ENCODE data around the gene MACROD2. TPM values are rescaled to one million over a fixed set of nuclear protein-coding genes. Genes with fewer than 3 reads are reported as not detected.

MACROD2 gene
- total RNA-seq, 1 experiment from 2014 or later, result 1.6 TPM

DNA sequence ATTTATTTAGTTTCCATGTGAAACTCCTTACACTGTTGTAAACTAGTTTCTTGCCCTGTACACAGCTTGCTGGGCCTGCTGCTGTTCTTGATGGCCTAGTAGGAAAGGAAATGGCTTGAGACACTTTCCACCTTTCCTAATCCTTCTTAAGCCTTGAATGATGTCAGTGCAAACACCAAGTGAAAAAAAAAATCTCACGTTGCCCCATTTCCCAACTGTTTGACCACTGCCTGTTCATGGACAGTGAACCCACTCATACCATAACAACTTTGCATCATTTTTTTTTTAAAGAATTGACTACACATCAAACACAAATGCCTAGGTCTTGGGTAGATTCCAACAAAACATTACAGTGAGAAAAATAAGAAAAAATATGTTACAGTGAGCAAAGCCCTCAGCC is 995.7 kb downstream of the MACROD2 start:
- no peak overlapping the region for H3K18ac ChIP-seq (ENCODE audit: insufficient read length, low read depth, low read length)
- Mint-ChIP-seq H3K4me3 (no peak overlapping the region), H3K4me1 (no peaks in the 10 kb centered on the region), H3K27ac (no peak overlapping the region), H3K9me3 (peaks cover 0 to 4% of the 10 kb centered on the region in 2 experiments; a peak in 1 of 5 replicates), H3K27me3 (ENCODE audit: low read depth) (no peaks in the 10 kb centered on the region), H3K36me3 (ENCODE audit: insufficient read depth in 1 of 3, low read depth in 3 of 3) (peaks cover 0 to 5% (median 0%) of the 10 kb centered on the region in 3 experiments; a peak in 3 of 7 replicates)
- H3K14ac ChIP-seq (ENCODE audit: insufficient read depth, low read length), result no peak overlapping the region
- no peak overlapping the region for H3K4ac ChIP-seq (ENCODE audit: low read depth, low read length)
- no peak overlapping the region for H2BK15ac ChIP-seq (ENCODE audit: low read depth, low read length)
- H4K8ac ChIP-seq (replicated peaks; ENCODE audit: insufficient read length, low read depth, low read length), result no peak overlapping the region
- H2AFZ ChIP-seq (ENCODE audit: low read length), result no peak overlapping the region
- no peak overlapping the region for H3K27ac ChIP-seq (ENCODE audit: insufficient read length, low read depth, low read length)
- no peak for TF ChIP-seq CTCF (conservative IDR thresholded peaks at IDR 0.05)
- no peaks in the 10 kb centered on the region for H3K79me2 ChIP-seq (ENCODE audit: insufficient read depth, low read length)
- no peaks in the 10 kb centered on the region for H4K20me1 ChIP-seq (ENCODE audit: control insufficient read depth, insufficient read depth, insufficient read length)
- no peaks in the 10 kb centered on the region for H3K23me2 ChIP-seq (ENCODE audit: insufficient read length, low read depth, low read length, poor library complexity, severe bottlenecking)
- no peaks in the 10 kb centered on the region for H3K27me3 ChIP-seq (ENCODE audit: insufficient read depth, low read length)
- no peaks in the 10 kb centered on the region for H3K79me1 ChIP-seq (ENCODE audit: insufficient read depth, low read depth, low read length, poor library complexity, severe bottlenecking)
- no peaks in the 10 kb centered on the region for H3K4me1 ChIP-seq (ENCODE audit: insufficient read depth, low read length)
- H2BK20ac ChIP-seq (ENCODE audit: low read depth, low read length, poor library complexity, severe bottlenecking), result no peak overlapping the region
- H3K9ac ChIP-seq (ENCODE audit: extremely low read depth, insufficient read length, low read length), result no peak overlapping the region
- no peak overlapping the region for H3K23ac ChIP-seq (ENCODE audit: insufficient read length, low read depth, low read length)
- H3K9me3 ChIP-seq (ENCODE audit: control insufficient read depth, low read depth, low read length), result no peaks in the 10 kb centered on the region
- H2BK5ac ChIP-seq (ENCODE audit: insufficient read length, low read length), result no peak overlapping the region
- H2BK120ac ChIP-seq (ENCODE audit: low read depth, low read length, poor library complexity, severe bottlenecking), result no peak overlapping the region
- H3T11ph ChIP-seq (ENCODE audit: low read length), result no peak overlapping the region
- no peak overlapping the region for H4K5ac ChIP-seq (ENCODE audit: insufficient read length, low read depth, low read length)
- no peak overlapping the region for H2AK5ac ChIP-seq (ENCODE audit: insufficient read length, low read length)
- DNase-seq, result no peak
- no peak overlapping the region for H4K91ac ChIP-seq (ENCODE audit: insufficient read length, low read depth, low read length)
- no peak overlapping the region for H3K56ac ChIP-seq (ENCODE audit: insufficient read length, low read depth, low read length)
- no peak overlapping the region for H3K4me2 ChIP-seq (ENCODE audit: insufficient read depth, insufficient read length, low read length)
- WGBS (ENCODE audit: extremely low coverage, insufficient read length, low lambda C conversion rate), result no CpG with 5 or more reads among the region's 1 CpG
- H2BK12ac ChIP-seq (ENCODE audit: insufficient read length, low read depth, low read length), result no peak overlapping the region

Measured in H9 (cell line).